ENCODE results near the gene PMVK.

- TF ChIP-seq, protein P1, sequence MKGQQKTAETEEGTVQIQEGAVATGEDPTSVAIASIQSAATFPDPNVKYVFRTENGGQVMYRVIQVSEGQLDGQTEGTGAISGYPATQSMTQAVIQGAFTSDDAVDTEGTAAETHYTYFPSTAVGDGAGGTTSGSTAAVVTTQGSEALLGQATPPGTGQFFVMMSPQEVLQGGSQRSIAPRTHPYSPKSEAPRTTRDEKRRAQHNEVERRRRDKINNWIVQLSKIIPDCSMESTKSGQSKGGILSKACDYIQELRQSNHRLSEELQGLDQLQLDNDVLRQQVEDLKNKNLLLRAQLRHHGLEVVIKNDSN (IDR thresholded peaks at IDR 0.05): no peak
- TF ChIP-seq EGR1 (IDR thresholded peaks at IDR 0.05): no peak
- no peak for TF ChIP-seq EP300 (IDR thresholded peaks at IDR 0.05; ENCODE audit: borderline replicate concordance)
- no peak for TF ChIP-seq RAD21 (IDR thresholded peaks at IDR 0.05; ENCODE audit: low read depth)
- TF ChIP-seq REST (IDR thresholded peaks at IDR 0.05; ENCODE audit: low read depth): no peak
Measured at GRCh38 chr1:154966111-154966510, 29.6 kb upstream of the PMVK start.

Data from Ishikawa (cell line).